OCI-LY7 (cell line): ENCODE measurements around the gene PNRC1. TPM values are rescaled to one million over a fixed set of nuclear protein-coding genes. Genes with fewer than 3 reads are reported as not detected.

Source experiments
- BruUV-seq: library from RNA; stranded (reverse); fragments of 400-500 nt; replicated peaks from 2 replicates; lab custom pipeline; 2021; lab: Mats Ljungman, UMichigan
- CTCF ChIA-PET: fragments of 300-600 bp; sonication (Branson Sonifier 250); formaldehyde crosslinking; loops from one replicate; lab custom pipeline; 2022; ENCODE audit warnings: antibody characterized with exemption; ENCODE audit not compliant: unreplicated experiment; lab: Charles Lee
- POLR2A ChIA-PET: fragments of 300-600 bp; sonication (Branson Sonifier 250); formaldehyde crosslinking; loops from one replicate; lab custom pipeline; 2022; ENCODE audit warnings: antibody characterized with exemption; lab: Charles Lee
- DNase-seq: peaks from one replicate; pipeline ENCODE4 v3.0.0-alpha.2; 2015; ENCODE audit warnings: low spot score
- H2AFZ ChIP-seq: fragments of 200-600 bp; sonication (generic), shearing (Covaris generic); 2 replicates; pipeline ENCODE4 v1.6.1; 2014; ENCODE audit warnings: mild to moderate bottlenecking, antibody characterized with exemption, low read length, moderate library complexity
- H3K27ac ChIP-seq: fragments of 200-600 bp; sonication (generic); 2 replicates; pipeline ENCODE4 v1.5.1; 2014; ENCODE audit warnings: mixed run types, low read depth, mild to moderate bottlenecking, moderate library complexity, low read length, inconsistent platforms; ENCODE audit not compliant: poor library complexity, severe bottlenecking
- H3K36me3 ChIP-seq: fragments of 200-600 bp; sonication (generic); 2 replicates; pipeline ENCODE4 v1.6.1; 2014; ENCODE audit warnings: mild to moderate bottlenecking, antibody characterized with exemption, low read length, moderate library complexity, mixed read lengths; ENCODE audit not compliant: insufficient read depth
- H3K4me1 ChIP-seq: fragments of 200-600 bp; sonication (generic); 2 replicates; pipeline ENCODE4 v1.5.1; 2014; ENCODE audit warnings: mild to moderate bottlenecking, low read length; ENCODE audit not compliant: insufficient read depth, poor library complexity, severe bottlenecking
- H3K4me2 ChIP-seq: fragments of 200-600 bp; sonication (generic); 2 replicates; pipeline ENCODE4 v1.6.1; 2014; ENCODE audit warnings: mild to moderate bottlenecking, low read length
- H3K4me3 ChIP-seq: fragments of 200-600 bp; sonication (generic); 2 replicates; pipeline ENCODE4 v1.5.1; 2014; ENCODE audit warnings: mild to moderate bottlenecking, low read depth, low read length; ENCODE audit not compliant: poor library complexity, severe bottlenecking
- H3K79me2 ChIP-seq: fragments of 200-600 bp; sonication (generic); 2 replicates; pipeline ENCODE4 v1.6.1; 2016; ENCODE audit warnings: low read depth, mild to moderate bottlenecking, low read length, moderate library complexity, mixed read lengths; ENCODE audit not compliant: insufficient read depth
- H3K9me2 ChIP-seq: fragments of 200-600 bp; sonication (generic); 2 replicates; pipeline ENCODE4 v1.6.1; 2016; ENCODE audit warnings: mild to moderate bottlenecking, low read length, mixed read lengths; ENCODE audit not compliant: insufficient read depth
- H3K9me3 ChIP-seq: fragments of 200-600 bp; sonication (generic); 2 replicates; pipeline ENCODE4 v1.6.1; 2014; ENCODE audit warnings: mild to moderate bottlenecking, mixed run types, low read length, mixed read lengths
- H4K20me1 ChIP-seq: fragments of 200-600 bp; sonication (generic); 2 replicates; pipeline ENCODE4 v1.6.1; 2014; ENCODE audit warnings: mild to moderate bottlenecking, antibody characterized with exemption, low read length, moderate library complexity, mixed read lengths; ENCODE audit not compliant: insufficient read depth
- CTCF ChIP-seq: fragments of 200-600 bp; sonication (generic); conservative IDR thresholded peaks from 2 replicates; pipeline ENCODE4 v1.5.1; 2014; ENCODE audit warnings: mild to moderate bottlenecking, antibody characterized with exemption, low read length, moderate library complexity, mixed read lengths
- EZH2phosphoT487 ChIP-seq: fragments of 200-600 bp; sonication (generic); IDR thresholded peaks from 2 replicates; pipeline ENCODE4 v1.6.1; 2018; ENCODE audit warnings: low read depth, borderline replicate concordance, mild to moderate bottlenecking, mixed run types, antibody characterized with exemption, low read length, moderate library complexity, mixed read lengths
- intact Hi-C: fragments of 100-400 bp; cut with micrococcal nuclease; formaldehyde crosslinking; loops from one replicate; pipeline ENCODE4 v1.10.0; 2022; ENCODE audit not compliant: unreplicated experiment
- total RNA-seq, 2 experiments: library from RNA; depleted of rRNA in 1 of 2; stranded (reverse); fragments of >200 nt in 1 of 2; shearing (Covaris generic) in 1 of 2; gene quantifications; 2 replicates each; pipeline ENCODE4 v1.2.3, GENCODE V29; 2014 to 2022

PNRC1 gene
- total RNA-seq, 2 experiments from 2014 or later = 26.7 to 53.0 TPM

GRCh38 chr6:89081423-89082322 is 1.1 kb downstream of the PNRC1 start:
- Histone ChIP-seq H3K27ac (peak overlapping the region; percentile 84), H3K79me2 (peaks cover 30% of the 10 kb centered on the region), H3K9me3 (no peaks in the 10 kb centered on the region), H3K9me2 (no peaks in the 10 kb centered on the region), H2AFZ (peak overlapping the region; percentile 73; the same call in 1 of the 2 replicates), H4K20me1 (peaks cover 18% of the 10 kb centered on the region; the same call in 1 of the 2 replicates), H3K4me3 (peak overlapping the region; percentile 96), H3K36me3 (peaks cover 39% of the 10 kb centered on the region), H3K4me1 (peaks cover 25% of the 10 kb centered on the region), H3K4me2 (peak overlapping the region; percentile 99)
- no peak for TF ChIP-seq CTCF
- no peak for TF ChIP-seq EZH2phosphoT487
- no TSS peak for BruUV-seq
- DNase-seq = peak; percentile 97
- intact Hi-C loops = loop anchor here (2.0 to 10.0 kb wide), 4 partner anchors 99 to 1174 kb away; no protein-coding TSS in a partner anchor
- POLR2A ChIA-PET = interaction anchor here (0.6 to 5.4 kb wide), 6 partner anchors 9 to 390 kb away, joined by 3 to 66 read pairs (median 6); partner anchors contain the start of genes PM20D2 and RNGTT
- CTCF ChIA-PET = no interaction called here

GRCh38 chr6:89082486-89082891 is 1.9 kb downstream of the PNRC1 start:
- TF ChIP-seq EZH2phosphoT487 (no peak), CTCF (no peak)
- BruUV-seq = no TSS peak
- Histone ChIP-seq H3K4me1 (peaks cover 25% of the 10 kb centered on the region), H3K36me3 (peaks cover 39% of the 10 kb centered on the region), H3K9me3 (no peaks in the 10 kb centered on the region), H4K20me1 (peaks cover 18% of the 10 kb centered on the region; the same call in 1 of the 2 replicates), H3K9me2 (no peaks in the 10 kb centered on the region), H2AFZ (peak overlapping the region; percentile 73; the same call in 1 of the 2 replicates), H3K4me3 (peak overlapping the region; percentile 96), H3K27ac (peak overlapping the region; percentile 56), H3K4me2 (peak overlapping the region; percentile 96), H3K79me2 (peaks cover 30% of the 10 kb centered on the region)
- intact Hi-C loops = loop anchor here (5.0 to 10.0 kb wide), 2 partner anchors 468 to 1175 kb away; no protein-coding TSS in a partner anchor
- POLR2A ChIA-PET = interaction anchor here (0.6 to 5.4 kb wide), 8 partner anchors 9 to 1291 kb away, joined by 3 to 66 read pairs (median 3); partner anchors contain the start of gene PM20D2
- DNase-seq = peak; percentile 38
- CTCF ChIA-PET = no interaction called here
